PC-9 (cell line): ENCODE measurements around the gene LGR6.

Experiments used
- CTCF ChIP-seq: fragments of 200-600 bp; sonication (generic); conservative IDR thresholded peaks from 2 replicates; pipeline ENCODE4 v1.6.1; 2017; ENCODE audit warnings: mixed run types, antibody characterized with exemption, mild to moderate bottlenecking, moderate library complexity
- EZH2 ChIP-seq: fragments of 200-600 bp; sonication (generic); IDR thresholded peaks from 2 replicates; pipeline ENCODE4 v1.8.0; 2017; ENCODE audit warnings: antibody characterized with exemption, low read depth

- TF ChIP-seq CTCF (no peak), EZH2 (no peak)
These were observed 25.7 kb upstream of the LGR6 start for GRCh38 chr1:202167708-202168415.
